Activated naive CD4-positive, alpha-beta T cell treated with anti-CD3 and anti-CD28 coated beads for 36 hours (primary cell): ENCODE results near the gene SUPT3H. TPM values are rescaled to one million over a fixed set of nuclear protein-coding genes. Genes with fewer than 3 reads are reported as not detected.

Experiments
- CTCF ChIA-PET: fragments of 350-600 bp; sonication (Branson Sonifier 250); formaldehyde crosslinking; loops from one replicate; lab custom pipeline; 2021; ENCODE audit warnings: antibody characterized with exemption; lab: Charles Lee
- DNase-seq: peaks from one replicate; pipeline ENCODE4 v3.0.0-alpha.2; 2020
- H3K27ac Mint-ChIP-seq: one replicate; pipeline ENCODE4 v1.8.0; 2021; ENCODE audit warnings: mild to moderate bottlenecking, mixed read lengths
- H3K27me3 Mint-ChIP-seq: one replicate; pipeline ENCODE4 v1.8.0; 2021; ENCODE audit warnings: low read depth, mixed read lengths
- H3K36me3 Mint-ChIP-seq: one replicate; pipeline ENCODE4 v1.8.0; 2021; ENCODE audit warnings: low read depth, mixed read lengths
- H3K4me1 Mint-ChIP-seq: one replicate; pipeline ENCODE4 v1.8.0; 2021; ENCODE audit warnings: low read depth, mixed read lengths
- H3K4me3 Mint-ChIP-seq: one replicate; pipeline ENCODE4 v1.8.0; 2021; ENCODE audit warnings: mild to moderate bottlenecking, moderate library complexity, mixed read lengths
- H3K9me3 Mint-ChIP-seq: one replicate; pipeline ENCODE4 v1.8.0; 2021; ENCODE audit warnings: mixed read lengths
- intact Hi-C: fragments of 100-400 bp; cut with micrococcal nuclease; formaldehyde crosslinking; loops from one replicate; pipeline ENCODE4 v1.15.1; 2023
- microRNA-seq: library from miRNA; unstranded; fragments of <30 nt; microRNA quantifications from one replicate; pipeline ENCODE4 v1.2.0, GENCODE V29; 2022; ENCODE audit warnings: borderline microRNAs expressed, borderline replicate concordance
- total RNA-seq, 2 experiments: library from RNA; stranded (reverse); gene quantifications; one replicate each; pipeline ENCODE4 v1.2.3, GENCODE V29; 2021

The SUPT3H gene
- total RNA-seq, 2 experiments from 2014 or later, result 15.7 to 17.9 TPM

GRCh38 chr6:44789061-44789460, 588.7 kb downstream of the SUPT3H start:
- DNase-seq, result no peak
- peaks cover 13% of the 10 kb centered on the region for H3K4me1 Mint-ChIP-seq
- CTCF ChIA-PET, result no interaction called here
- no peak overlapping the region for H3K4me3 Mint-ChIP-seq
- H3K27me3 Mint-ChIP-seq, result no peaks in the 10 kb centered on the region
- H3K36me3 Mint-ChIP-seq, result no peaks in the 10 kb centered on the region
- H3K27ac Mint-ChIP-seq, result no peak overlapping the region
- intact Hi-C loops, result loop anchor here (5.0 kb wide), 2 partner anchors 633 to 923 kb away; no protein-coding TSS in a partner anchor
- peaks cover 6% of the 10 kb centered on the region for H3K9me3 Mint-ChIP-seq

DNA sequence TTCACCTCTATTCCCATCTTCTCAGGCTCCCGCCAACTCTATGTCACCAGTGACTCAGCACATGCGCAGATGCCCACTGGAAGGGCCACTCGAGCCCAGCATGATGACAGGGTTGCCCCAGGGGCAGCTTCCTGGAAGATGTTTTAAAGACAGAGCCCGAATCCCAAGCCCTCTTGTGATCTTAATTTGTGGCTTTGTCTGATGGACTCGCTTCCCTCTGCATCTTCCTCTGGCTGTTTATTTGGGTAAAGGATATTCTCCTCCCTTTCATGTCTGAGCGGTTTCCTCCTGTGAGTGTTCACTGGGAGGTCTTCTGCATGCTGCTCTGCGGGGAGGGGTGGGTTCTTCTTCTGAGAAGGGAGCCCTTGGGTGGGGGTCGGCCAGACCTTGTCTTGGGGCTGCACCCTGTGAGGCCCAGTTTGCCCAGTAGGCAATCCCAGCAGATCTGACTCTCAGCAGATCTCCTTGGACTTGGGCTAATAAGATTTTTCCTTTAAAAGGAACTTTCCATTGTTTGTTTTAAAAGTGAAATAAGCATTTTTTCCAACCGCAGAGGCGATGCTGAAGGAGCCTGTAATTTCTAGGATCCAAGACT, 589.2 kb downstream of the SUPT3H start:
- intact Hi-C loops, result loop anchor here (5.0 kb wide), 2 partner anchors 634 to 924 kb away; no protein-coding TSS in a partner anchor
- peaks cover 13% of the 10 kb centered on the region for H3K4me1 Mint-ChIP-seq
- CTCF ChIA-PET, result no interaction called here
- H3K27me3 Mint-ChIP-seq, result no peaks in the 10 kb centered on the region
- H3K9me3 Mint-ChIP-seq, result peaks cover 6% of the 10 kb centered on the region
- H3K27ac Mint-ChIP-seq, result no peak overlapping the region
- DNase-seq, result no peak
- no peak overlapping the region for H3K4me3 Mint-ChIP-seq
- no peaks in the 10 kb centered on the region for H3K36me3 Mint-ChIP-seq

DNA sequence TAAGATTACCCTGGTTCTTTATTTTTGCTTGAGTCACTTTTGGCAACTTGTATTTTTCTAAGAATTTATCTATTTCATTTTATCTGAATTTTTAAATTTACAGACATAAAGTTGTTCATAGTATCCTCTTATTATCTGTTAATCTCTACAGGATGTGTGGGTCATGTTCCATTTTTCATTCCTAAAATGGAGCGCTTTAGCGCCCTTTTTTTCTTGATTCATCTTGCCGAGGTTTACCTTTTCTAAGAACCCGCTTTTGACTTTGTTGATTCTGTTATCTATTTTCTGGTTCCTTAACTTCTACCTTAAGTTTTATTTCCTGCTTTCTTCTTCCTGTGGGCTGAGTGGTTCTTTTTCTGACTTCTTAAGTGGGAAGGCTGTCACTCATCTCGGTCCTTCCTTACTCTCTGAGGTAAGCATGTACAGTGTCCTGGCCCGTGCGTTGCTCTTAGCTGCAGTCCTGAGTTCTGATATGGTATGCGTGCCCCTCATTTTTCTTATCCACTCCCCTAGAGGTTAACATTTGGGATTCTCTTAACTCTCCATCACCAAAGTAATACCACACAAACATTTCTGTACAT, 590.4 kb downstream of the SUPT3H start:
- no peak overlapping the region for H3K27ac Mint-ChIP-seq
- peak overlapping the region; percentile 4 for H3K4me3 Mint-ChIP-seq
- CTCF ChIA-PET, result no interaction called here
- peak; percentile 25 for DNase-seq
- H3K36me3 Mint-ChIP-seq, result no peaks in the 10 kb centered on the region
- peaks cover 6% of the 10 kb centered on the region for H3K9me3 Mint-ChIP-seq
- intact Hi-C loops, result loop anchor here (5.0 kb wide), 2 partner anchors 635 to 925 kb away; no protein-coding TSS in a partner anchor
- H3K27me3 Mint-ChIP-seq, result no peaks in the 10 kb centered on the region
- peaks cover 13% of the 10 kb centered on the region for H3K4me1 Mint-ChIP-seq

- CTCF ChIA-PET, result no interaction called here
- no peaks in the 10 kb centered on the region for H3K27me3 Mint-ChIP-seq
- no peak for DNase-seq
- no peak overlapping the region for H3K27ac Mint-ChIP-seq
- peaks cover 6% of the 10 kb centered on the region for H3K9me3 Mint-ChIP-seq
- peaks cover 13% of the 10 kb centered on the region for H3K4me1 Mint-ChIP-seq
- intact Hi-C loops, result loop anchor here (5.0 kb wide), 2 partner anchors 637 to 927 kb away; no protein-coding TSS in a partner anchor
- H3K36me3 Mint-ChIP-seq, result no peaks in the 10 kb centered on the region
- no peak overlapping the region for H3K4me3 Mint-ChIP-seq
These were observed 592.6 kb downstream of the SUPT3H start for GRCh38 chr6:44785130-44785529.

DNA sequence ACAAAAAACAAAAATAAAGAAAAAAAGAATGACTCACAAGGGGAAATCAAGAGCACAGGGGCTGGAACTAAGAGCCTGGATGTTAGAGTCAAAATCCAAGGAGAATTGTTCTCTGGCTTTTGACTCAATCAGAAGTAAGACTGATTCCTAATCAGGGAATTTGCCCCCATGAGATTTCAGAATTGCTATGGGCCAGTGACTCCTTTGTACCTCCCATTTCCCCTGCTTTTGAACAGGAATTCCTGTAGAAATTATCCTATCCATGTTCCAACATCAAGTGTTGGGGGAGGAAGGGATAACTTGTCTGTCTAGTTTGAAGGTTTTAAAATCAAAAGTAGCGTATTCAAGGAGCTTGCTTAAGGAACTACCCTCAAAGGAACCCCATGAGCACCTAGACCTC, 593.5 kb downstream of the SUPT3H start:
- intact Hi-C loops, result no loop called here

DNA sequence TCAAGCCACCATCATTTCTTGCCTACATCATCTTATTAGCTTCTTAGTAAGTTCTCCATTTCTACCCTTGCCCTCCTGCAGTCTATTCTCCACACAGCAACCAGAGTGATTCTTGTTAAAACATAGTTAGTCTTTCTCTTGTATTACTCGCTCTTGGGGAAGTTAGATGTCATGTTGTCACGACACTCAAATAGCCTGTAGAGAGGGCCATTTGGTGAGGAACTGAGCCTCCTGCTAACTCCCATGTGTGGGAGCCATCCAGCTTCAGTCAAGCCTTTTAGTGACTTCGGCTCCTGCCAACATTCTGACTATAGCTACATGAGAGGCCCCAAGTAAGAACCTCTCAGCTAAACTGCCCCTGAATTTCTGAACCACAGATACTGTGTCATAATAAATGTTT, 594.8 kb downstream of the SUPT3H start:
- Mint-ChIP-seq H3K4me1 (peaks cover 7% of the 10 kb centered on the region), H3K27me3 (no peaks in the 10 kb centered on the region), H3K36me3 (no peaks in the 10 kb centered on the region), H3K27ac (no peak overlapping the region), H3K4me3 (no peak overlapping the region), H3K9me3 (peaks cover 6% of the 10 kb centered on the region)
- CTCF ChIA-PET, result interaction anchor here (1.2 to 1.4 kb wide), 2 partner anchors 20 to 307 kb away, joined by 4 read pairs; no protein-coding TSS in a partner anchor
- intact Hi-C loops, result no loop called here
- no peak for DNase-seq

More for the DNA sequence above, 593.5 kb downstream of the SUPT3H start:
- Mint-ChIP-seq H3K9me3 (peaks cover 6% of the 10 kb centered on the region), H3K36me3 (no peaks in the 10 kb centered on the region), H3K4me3 (no peak overlapping the region), H3K4me1 (peaks cover 13% of the 10 kb centered on the region), H3K27me3 (no peaks in the 10 kb centered on the region), H3K27ac (no peak overlapping the region)
- DNase-seq, result no peak
- CTCF ChIA-PET, result interaction anchor here (0.9 kb wide), 1 partner anchor 8 kb away, joined by 3 read pairs; no protein-coding TSS in a partner anchor

- intact Hi-C loops, result no loop called here
- DNase-seq, result no peak
- Mint-ChIP-seq H3K27me3 (no peaks in the 10 kb centered on the region), H3K4me1 (no peaks in the 10 kb centered on the region), H3K36me3 (no peaks in the 10 kb centered on the region), H3K4me3 (no peak overlapping the region), H3K27ac (no peak overlapping the region), H3K9me3 (peaks cover 6% of the 10 kb centered on the region)
- CTCF ChIA-PET, result no interaction called here
These were observed 595.7 kb downstream of the SUPT3H start for GRCh38 chr6:44781912-44782597.

- H3K9me3 Mint-ChIP-seq, result peaks cover 6% of the 10 kb centered on the region
- intact Hi-C loops, result no loop called here
- no peak for DNase-seq
- no peaks in the 10 kb centered on the region for H3K27me3 Mint-ChIP-seq
- no peak overlapping the region for H3K27ac Mint-ChIP-seq
- no peak overlapping the region for H3K4me3 Mint-ChIP-seq
- CTCF ChIA-PET, result interaction anchor here (0.6 kb wide), 2 partner anchors 11 to 184 kb away, joined by 3 read pairs; no protein-coding TSS in a partner anchor
- no peaks in the 10 kb centered on the region for H3K36me3 Mint-ChIP-seq
- no peaks in the 10 kb centered on the region for H3K4me1 Mint-ChIP-seq
These were observed 597.6 kb downstream of the SUPT3H start for GRCh38 chr6:44780161-44780560.

GRCh38 chr6:44779130-44779826, 598.5 kb downstream of the SUPT3H start:
- CTCF ChIA-PET, result no interaction called here
- intact Hi-C loops, result no loop called here
- H3K9me3 Mint-ChIP-seq, result no peaks in the 10 kb centered on the region

More at GRCh38 chr6:44779130-44779826, 598.5 kb downstream of the SUPT3H start:
- no peak overlapping the region for H3K27ac Mint-ChIP-seq
- no peaks in the 10 kb centered on the region for H3K27me3 Mint-ChIP-seq
- no peaks in the 10 kb centered on the region for H3K4me1 Mint-ChIP-seq
- H3K36me3 Mint-ChIP-seq, result no peaks in the 10 kb centered on the region
- DNase-seq, result no peak
- H3K4me3 Mint-ChIP-seq, result no peak overlapping the region

Small RNAs within 50 kb of the gene (microRNA-seq; reads per million reads assigned to microRNA genes)
- not detected for gene MIR586

Other genes starting within 250 kb of the SUPT3H start
- 1 to 10 TPM; 3.1 to 3.6 TPM for gene RUNX2, start 49.6 kb downstream of the SUPT3H start, total RNA-seq